Activated T-cell treated with anti-CD3 and anti-CD28 coated beads for 24 hours (primary cell): ENCODE results near the gene TPD52L1.
"Not testable (repeated sequence)": the region's sequence is repeated elsewhere in the genome, so short reads cannot be mapped to it uniquely, and the experiment has no call there.

Experiments
- DNase-seq: peaks from one replicate; pipeline ENCODE4 v3.0.0-alpha.2; 2020; ENCODE audit warnings: low read depth

Gene TPD52L1

GRCh38 chr6:125273965-125274364 lies 120.4 kb downstream of the TPD52L1 start:
- no peak for DNase-seq

- no peak for DNase-seq
These were observed 121.4 kb downstream of the TPD52L1 start for GRCh38 chr6:125274935-125275334.

DNA sequence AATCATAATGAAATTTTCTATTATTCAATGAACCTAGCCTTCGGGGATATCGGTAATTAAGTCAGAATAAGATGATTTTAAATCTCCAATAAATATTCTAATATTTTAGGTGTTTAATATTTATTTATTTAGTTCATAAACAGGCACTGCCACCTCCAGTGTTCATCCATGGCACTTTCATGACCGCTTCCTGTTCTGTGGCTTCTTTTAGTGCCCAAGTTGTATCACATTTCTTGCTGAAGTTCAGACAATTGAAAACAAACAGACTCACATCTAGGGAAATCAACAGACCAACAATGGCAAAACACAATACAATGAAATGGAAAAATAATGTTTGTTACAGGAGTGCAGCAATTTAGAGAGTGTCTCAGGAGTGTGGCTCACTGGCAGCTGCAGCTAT lies 122.2 kb downstream of the TPD52L1 start:
- DNase-seq: no peak

- DNase-seq: no peak
These were observed 124.3 kb downstream of the TPD52L1 start for GRCh38 chr6:125277838-125278237.

DNA sequence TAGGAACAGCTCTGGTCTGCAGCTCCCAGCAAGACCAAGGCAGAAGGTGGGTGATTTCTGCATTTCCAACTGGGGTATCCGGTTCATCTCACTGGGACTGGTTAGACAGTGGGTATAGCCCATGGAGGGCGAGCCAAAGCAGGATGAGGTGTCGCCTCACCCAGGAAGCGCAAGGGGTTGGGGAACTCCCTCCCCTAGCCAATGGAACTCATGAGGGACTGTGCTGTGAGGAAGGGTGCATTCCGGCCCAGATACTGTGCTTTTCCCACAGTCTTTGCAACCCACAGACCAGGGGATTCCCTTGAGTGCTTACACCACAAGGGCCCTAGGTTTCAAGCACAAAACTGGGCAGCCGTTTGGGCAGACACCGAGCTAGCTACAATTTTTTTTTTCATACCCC lies 126.4 kb downstream of the TPD52L1 start:
- no peak for DNase-seq

- DNase-seq: not testable (repeated sequence)
These were observed 126.9 kb downstream of the TPD52L1 start for GRCh38 chr6:125280370-125281035.

- not testable (repeated sequence) for DNase-seq
These were observed 128.9 kb downstream of the TPD52L1 start for GRCh38 chr6:125282470-125282869.

- DNase-seq: no peak
These were observed 131.8 kb downstream of the TPD52L1 start for GRCh38 chr6:125285353-125285752.

DNA sequence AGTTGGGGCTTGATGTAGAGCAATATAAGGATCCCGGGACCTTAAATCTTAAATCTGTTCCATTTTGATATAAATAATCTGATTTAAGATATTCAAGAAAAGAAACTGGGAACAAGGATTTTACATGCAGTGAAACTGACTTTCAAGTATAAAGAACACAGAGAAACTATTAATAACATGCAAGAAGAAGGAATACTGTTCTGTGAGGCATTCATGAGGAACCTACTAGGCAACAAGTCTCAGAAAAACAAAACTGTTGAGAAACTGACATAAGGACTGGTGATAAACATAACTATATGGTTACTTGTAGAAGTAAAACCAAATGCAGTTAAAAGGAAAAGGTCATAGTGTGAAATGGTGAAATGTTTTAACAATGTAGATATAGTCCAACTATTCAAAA lies 132.4 kb downstream of the TPD52L1 start:
- no peak for DNase-seq

DNA sequence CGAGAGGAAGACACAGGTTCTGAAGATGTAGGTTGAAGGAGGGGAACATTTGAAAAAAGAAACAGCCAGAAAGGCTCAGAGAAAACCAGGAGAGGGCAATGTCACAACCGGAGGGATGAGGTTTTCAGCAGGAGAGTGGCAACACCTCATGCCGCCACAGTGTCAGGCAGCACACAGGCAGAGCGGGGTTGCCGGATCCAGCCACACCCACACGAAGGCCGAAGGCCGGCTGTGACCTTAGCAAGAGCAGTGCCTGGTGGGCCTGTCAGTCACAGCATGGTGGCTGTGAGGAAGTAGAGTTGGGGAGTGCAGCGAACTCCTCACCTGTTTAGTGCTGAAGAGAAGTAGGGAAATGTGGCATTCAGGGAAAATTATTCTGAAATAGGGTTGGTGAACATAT lies 134.1 kb downstream of the TPD52L1 start:
- DNase-seq: no peak

DNA sequence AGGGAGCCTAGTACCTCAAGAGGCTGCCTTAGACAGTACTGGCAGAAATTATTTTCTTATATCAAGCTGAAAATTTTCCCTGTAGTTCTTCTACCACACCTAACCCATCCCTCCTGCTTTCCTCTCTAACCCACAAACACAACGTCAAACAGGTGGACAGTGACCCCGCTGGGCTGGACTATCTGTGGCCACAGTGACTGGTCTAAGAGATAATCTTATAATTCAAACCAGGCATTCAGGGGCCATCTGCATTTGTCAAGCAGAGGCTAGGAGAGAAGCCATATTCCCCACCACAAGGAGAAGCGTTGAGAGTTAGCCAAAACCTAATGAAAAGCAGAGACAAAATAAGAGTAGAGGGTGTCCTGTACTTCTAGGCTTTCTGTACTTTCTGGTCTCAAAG lies 140.0 kb downstream of the TPD52L1 start:
- DNase-seq: no peak

DNA sequence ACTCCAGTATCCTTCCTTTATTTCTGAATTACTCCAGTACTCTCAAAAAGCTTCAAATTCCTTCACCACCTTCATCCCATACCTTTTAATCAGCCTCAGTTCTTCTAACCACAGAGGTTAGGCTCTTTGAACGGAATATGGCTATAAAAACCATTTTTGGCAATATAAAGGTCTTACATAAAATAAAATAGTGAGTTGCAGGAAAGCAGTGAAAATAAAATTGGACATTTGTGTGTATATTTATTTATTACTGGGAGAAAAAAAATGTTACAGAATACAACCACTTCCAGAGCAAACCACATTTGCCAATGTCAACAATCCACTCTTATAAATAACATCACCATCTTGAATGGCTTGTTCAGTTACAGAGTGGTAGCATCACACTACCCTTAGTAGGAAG lies 140.5 kb downstream of the TPD52L1 start:
- no peak for DNase-seq

- DNase-seq: no peak
These were observed 141.4 kb downstream of the TPD52L1 start for GRCh38 chr6:125294925-125295324.

- DNase-seq: no peak
These were observed 142.9 kb downstream of the TPD52L1 start for GRCh38 chr6:125296471-125296870.

- DNase-seq: no peak
These were observed 145.7 kb downstream of the TPD52L1 start for GRCh38 chr6:125299257-125299656.

- no peak for DNase-seq
These were observed 147.4 kb downstream of the TPD52L1 start for GRCh38 chr6:125300992-125301434.

GRCh38 chr6:125301435-125302391 lies 148.1 kb downstream of the TPD52L1 start, which contains the start of gene HDDC2:
Gene HDDC2 (minus strand): TSS chr6:125301967. CDS start chr6:125301932, 35 bp downstream.
- peak; percentile 46 for DNase-seq

- no peak for DNase-seq
These were observed 149.4 kb downstream of the TPD52L1 start for GRCh38 chr6:125302840-125303511.

GRCh38 chr6:125303512-125303854 lies 149.9 kb downstream of the TPD52L1 start:
- no peak for DNase-seq

DNA sequence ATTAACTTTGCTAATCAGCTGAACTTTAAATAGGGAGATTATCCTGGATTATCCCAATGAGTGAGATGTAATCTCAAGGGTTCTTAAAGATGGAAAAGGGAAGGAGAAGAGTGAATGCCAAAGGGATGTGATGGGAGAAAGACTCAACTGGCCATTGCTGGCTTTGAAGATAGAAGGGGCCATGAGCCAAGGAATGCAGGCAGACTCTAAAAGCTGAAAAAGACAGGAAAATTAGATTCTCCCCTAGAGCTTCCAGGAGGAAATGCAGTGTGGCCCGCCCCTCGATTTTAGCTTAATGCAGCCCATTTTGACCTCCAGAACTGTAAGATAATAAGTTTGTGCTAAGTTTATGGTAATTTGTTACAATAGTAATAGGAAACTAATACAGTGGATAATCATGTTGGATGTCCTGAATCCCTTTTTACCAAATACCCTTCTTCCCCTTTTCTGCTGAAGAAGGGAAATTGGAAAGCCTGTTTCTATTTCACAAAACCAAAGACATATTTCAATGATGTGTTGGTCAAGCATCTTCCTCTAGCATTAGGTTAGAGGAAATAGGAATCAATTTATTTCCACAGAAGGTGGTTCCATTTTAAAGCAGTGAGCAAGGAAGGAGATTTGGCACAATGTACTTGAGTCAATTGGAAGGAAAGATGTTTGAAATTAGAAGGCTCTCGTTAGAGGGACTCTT lies 151.5 kb downstream of the TPD52L1 start:
- no peak for DNase-seq

GRCh38 chr6:125306756-125307149 lies 153.2 kb downstream of the TPD52L1 start:
- DNase-seq: no peak
